ENCODE measurements around the gene ANKRD22. TPM values are rescaled to one million over a fixed set of nuclear protein-coding genes. Genes with fewer than 3 reads are reported as not detected.

ANKRD22 gene
- total and polyA plus RNA-seq, 7 experiments from 2014 or later = 0.32 to 1.2 (median 0.48) TPM; not detected in 1

- Histone ChIP-seq H3K36me3 (ENCODE audit: control insufficient read depth in 2 of 3, insufficient read depth in 3 of 3, low read length in 3 of 3) (no peaks in the 10 kb centered on the region), H3K27ac (ENCODE audit: low read depth, low read length) (no peak within 1 kb of the TSS), H3K9me3 (ENCODE audit: control insufficient read depth in 2 of 3, low read length in 3 of 3) (no peaks in the 10 kb centered on the region), H3K27me3 (ENCODE audit: control insufficient read depth in 2 of 2, insufficient read depth in 2 of 2, low read length in 2 of 2) (no peaks in the 10 kb centered on the region), H3K4me3 (ENCODE audit: low read length) (no peak within 1 kb of the TSS), H3K4me1 (ENCODE audit: control insufficient read depth in 2 of 2, insufficient read depth in 2 of 2, low read length in 2 of 2) (no peaks in the 10 kb centered on the region)
- ChIA-PET POLR2A (interaction anchor here (1.1 kb wide), 1 partner anchor 10 kb away, joined by 3 read pairs; no protein-coding TSS in a partner anchor), CTCF (no interaction called here)
- H3K4me3 Mint-ChIP-seq = no peak within 1 kb of the TSS
- ATAC-seq = no peak
- DNase-seq = no peak
- intact Hi-C loops (cut with micrococcal nuclease) = no loop called here
- H3K9me3 Mint-ChIP-seq = peaks cover 0 to 8% (median 0%) of the 10 kb centered on the region in 11 donors
- no peak within 1 kb of the TSS for H3K27ac Mint-ChIP-seq
- peaks cover 0 to 7% (median 0%) of the 10 kb centered on the region in 7 donors for H3K4me1 Mint-ChIP-seq
- peaks cover 0 to 60% (median 0%) of the 10 kb centered on the region in 5 donors for H3K27me3 Mint-ChIP-seq
- H3K36me3 Mint-ChIP-seq = no peaks in the 10 kb centered on the region
Measured at GRCh38 chr10:88802523-88803285, 48.9 kb downstream of the ANKRD22 start, which contains the start of gene LIPM. TSS of gene LIPM (plus strand) at chr10:88802730. CDS start at chr10:88802897, 167 bp downstream.

GRCh38 chr10:88800152-88801125 lies 51.2 kb downstream of the ANKRD22 start:
- intact Hi-C loops (cut with micrococcal nuclease) = no loop called here
- ChIA-PET CTCF (interaction anchor here (0.7 kb wide), 1 partner anchor 104 kb away, joined by 3 read pairs; no protein-coding TSS in a partner anchor), POLR2A (no interaction called here)
- H3K4me1 Mint-ChIP-seq = peaks cover 0 to 7% (median 0%) of the 10 kb centered on the region in 7 donors
- DNase-seq (peak in 1 of 9 donors; percentile 36), ATAC-seq (no peak)
- H3K27me3 Mint-ChIP-seq = peaks cover 0 to 69% (median 0%) of the 10 kb centered on the region in 5 donors
- H3K36me3 ChIP-seq (ENCODE audit: control insufficient read depth in 2 of 3, insufficient read depth in 3 of 3, low read length in 3 of 3) = no peaks in the 10 kb centered on the region
- no peaks in the 10 kb centered on the region for H3K9me3 ChIP-seq (ENCODE audit: control insufficient read depth in 2 of 3, low read length in 3 of 3)
- no peaks in the 10 kb centered on the region for H3K4me1 ChIP-seq (ENCODE audit: control insufficient read depth in 2 of 2, insufficient read depth in 2 of 2, low read length in 2 of 2)
- no peak overlapping the region for H3K27ac Mint-ChIP-seq
- H3K36me3 Mint-ChIP-seq = no peaks in the 10 kb centered on the region
- no peak overlapping the region for H3K4me3 ChIP-seq (ENCODE audit: low read length)
- H3K27ac ChIP-seq (ENCODE audit: low read depth, low read length) = no peak overlapping the region
- no peaks in the 10 kb centered on the region for H3K27me3 ChIP-seq (ENCODE audit: control insufficient read depth in 2 of 2, insufficient read depth in 2 of 2, low read length in 2 of 2)
- peaks cover 0 to 8% (median 0%) of the 10 kb centered on the region in 11 donors for H3K9me3 Mint-ChIP-seq
- H3K4me3 Mint-ChIP-seq = no peak overlapping the region

GRCh38 chr10:88794731-88795130 lies 56.9 kb downstream of the ANKRD22 start:
- Mint-ChIP-seq H3K4me3 (no peak overlapping the region), H3K27ac (no peak overlapping the region), H3K36me3 (no peaks in the 10 kb centered on the region), H3K27me3 (peaks cover 0 to 49% (median 0%) of the 10 kb centered on the region in 5 donors), H3K4me1 (peaks cover 4 to 22% (median 8%) of the 10 kb centered on the region in 7 donors), H3K9me3 (no peaks in the 10 kb centered on the region)
- no peaks in the 10 kb centered on the region for H3K9me3 ChIP-seq (ENCODE audit: control insufficient read depth in 2 of 3, low read length in 3 of 3)
- H3K27ac ChIP-seq (ENCODE audit: low read depth, low read length) = no peak overlapping the region
- DNase-seq (no peak), ATAC-seq (no peak)
- intact Hi-C loops (cut with micrococcal nuclease) = loop anchor here in 1 of 2 donors (1.0 kb wide), 1 partner anchor 86 kb away; the partner anchor contains the start of gene STAMBPL1
- H3K4me3 ChIP-seq (ENCODE audit: low read length) = no peak overlapping the region
- H3K4me1 ChIP-seq (ENCODE audit: control insufficient read depth in 2 of 2, insufficient read depth in 2 of 2, low read length in 2 of 2) = peaks cover 0 to 4% of the 10 kb centered on the region in 2 donors
- POLR2A ChIA-PET = no interaction called here
- no peaks in the 10 kb centered on the region for H3K27me3 ChIP-seq (ENCODE audit: control insufficient read depth in 2 of 2, insufficient read depth in 2 of 2, low read length in 2 of 2)
- CTCF ChIA-PET = no interaction called here
- no peaks in the 10 kb centered on the region for H3K36me3 ChIP-seq (ENCODE audit: control insufficient read depth in 2 of 3, insufficient read depth in 3 of 3, low read length in 3 of 3)

GRCh38 chr10:88793712-88794299 lies 57.8 kb downstream of the ANKRD22 start:
- peak overlapping the region in 1 of 9 donors; percentile 73 for H3K27ac Mint-ChIP-seq
- peaks cover 4 to 22% (median 8%) of the 10 kb centered on the region in 7 donors for H3K4me1 Mint-ChIP-seq

GRCh38 chr10:88792661-88793060 lies 59.0 kb downstream of the ANKRD22 start:
- Mint-ChIP-seq H3K9me3 (no peaks in the 10 kb centered on the region), H3K36me3 (no peaks in the 10 kb centered on the region), H3K4me1 (peaks cover 4 to 22% (median 8%) of the 10 kb centered on the region in 7 donors), H3K27ac (no peak overlapping the region), H3K27me3 (peaks cover 0 to 42% (median 0%) of the 10 kb centered on the region in 5 donors), H3K4me3 (no peak overlapping the region)
- Histone ChIP-seq H3K27me3 (ENCODE audit: control insufficient read depth in 2 of 2, insufficient read depth in 2 of 2, low read length in 2 of 2) (no peaks in the 10 kb centered on the region), H3K9me3 (ENCODE audit: control insufficient read depth in 2 of 3, low read length in 3 of 3) (no peaks in the 10 kb centered on the region), H3K36me3 (ENCODE audit: control insufficient read depth in 2 of 3, insufficient read depth in 3 of 3, low read length in 3 of 3) (no peaks in the 10 kb centered on the region), H3K4me3 (ENCODE audit: low read length) (no peak overlapping the region), H3K27ac (ENCODE audit: low read depth, low read length) (no peak overlapping the region), H3K4me1 (ENCODE audit: control insufficient read depth in 2 of 2, insufficient read depth in 2 of 2, low read length in 2 of 2) (peaks cover 0 to 4% of the 10 kb centered on the region in 2 donors)
- ATAC-seq = peak; percentile 82
- CTCF ChIA-PET = no interaction called here
- DNase-seq = no peak
- POLR2A ChIA-PET = no interaction called here
- intact Hi-C loops (cut with micrococcal nuclease) = loop anchor here in 1 of 2 donors (2.0 kb wide), 1 partner anchor 32 kb away; no protein-coding TSS in a partner anchor

More at GRCh38 chr10:88793712-88794299, 57.8 kb downstream of the ANKRD22 start:
- peaks cover 0 to 4% of the 10 kb centered on the region in 2 donors for H3K4me1 ChIP-seq (ENCODE audit: control insufficient read depth in 2 of 2, insufficient read depth in 2 of 2, low read length in 2 of 2)
- H3K9me3 ChIP-seq (ENCODE audit: control insufficient read depth in 2 of 3, low read length in 3 of 3) = no peaks in the 10 kb centered on the region
- no peaks in the 10 kb centered on the region for H3K36me3 ChIP-seq (ENCODE audit: control insufficient read depth in 2 of 3, insufficient read depth in 3 of 3, low read length in 3 of 3)
- Mint-ChIP-seq H3K36me3 (no peaks in the 10 kb centered on the region), H3K9me3 (no peaks in the 10 kb centered on the region), H3K4me3 (peak overlapping the region in 1 of 10 donors; percentile 7), H3K27me3 (peaks cover 0 to 46% (median 0%) of the 10 kb centered on the region in 5 donors)
- no peak overlapping the region for H3K4me3 ChIP-seq (ENCODE audit: low read length)
- CTCF ChIA-PET = interaction anchor here (1.0 kb wide), 1 partner anchor 11 kb away, joined by 5 read pairs; no protein-coding TSS in a partner anchor
- intact Hi-C loops (cut with micrococcal nuclease) = loop anchor here in 1 of 2 donors (1.0 to 2.0 kb wide), 2 partner anchors 31 to 86 kb away; partner anchors contain the start of gene STAMBPL1
- POLR2A ChIA-PET = interaction anchor here (0.6 kb wide), 1 partner anchor 30 kb away, joined by 4 read pairs; no protein-coding TSS in a partner anchor
- peak; percentile 40 for ATAC-seq
- no peak for DNase-seq
- H3K27ac ChIP-seq (ENCODE audit: low read depth, low read length) = no peak overlapping the region
- H3K27me3 ChIP-seq (ENCODE audit: control insufficient read depth in 2 of 2, insufficient read depth in 2 of 2, low read length in 2 of 2) = no peaks in the 10 kb centered on the region

GRCh38 chr10:88791924-88792323 lies 59.7 kb downstream of the ANKRD22 start:
- Histone ChIP-seq H3K36me3 (ENCODE audit: control insufficient read depth in 2 of 3, insufficient read depth in 3 of 3, low read length in 3 of 3) (no peaks in the 10 kb centered on the region), H3K4me3 (ENCODE audit: low read length) (no peak overlapping the region), H3K27me3 (ENCODE audit: control insufficient read depth in 2 of 2, insufficient read depth in 2 of 2, low read length in 2 of 2) (no peaks in the 10 kb centered on the region), H3K27ac (ENCODE audit: low read depth, low read length) (no peak overlapping the region), H3K4me1 (ENCODE audit: control insufficient read depth in 2 of 2, insufficient read depth in 2 of 2, low read length in 2 of 2) (peaks cover 0 to 4% of the 10 kb centered on the region in 2 donors), H3K9me3 (ENCODE audit: control insufficient read depth in 2 of 3, low read length in 3 of 3) (no peaks in the 10 kb centered on the region)
- DNase-seq = no peak
- Mint-ChIP-seq H3K9me3 (no peaks in the 10 kb centered on the region), H3K4me1 (peaks cover 4 to 22% (median 8%) of the 10 kb centered on the region in 7 donors), H3K4me3 (no peak overlapping the region), H3K27me3 (peaks cover 0 to 37% (median 0%) of the 10 kb centered on the region in 5 donors), H3K36me3 (no peaks in the 10 kb centered on the region), H3K27ac (no peak overlapping the region)
- intact Hi-C loops (cut with micrococcal nuclease) = loop anchor here in 1 of 2 donors (2.0 kb wide), 1 partner anchor 33 kb away; no protein-coding TSS in a partner anchor
- POLR2A ChIA-PET = no interaction called here
- CTCF ChIA-PET = no interaction called here
- no peak for ATAC-seq
